ENCODE measurements around the gene PTPRD.

The PTPRD gene

GRCh38 chr9:8647824-8648223 is 1965.0 kb downstream of the PTPRD start:
- H3K9me3 Mint-ChIP-seq (ENCODE audit: low read depth), result no peaks in the 10 kb centered on the region
- H3K27me3 Mint-ChIP-seq, result no peaks in the 10 kb centered on the region
- no peak overlapping the region for H3K27ac Mint-ChIP-seq

GRCh38 chr9:8644571-8644970 is 1968.2 kb downstream of the PTPRD start:
- no peak overlapping the region for H3K27ac Mint-ChIP-seq
- H3K4me1 Mint-ChIP-seq (ENCODE audit: low read depth), result no peaks in the 10 kb centered on the region
- H3K36me3 Mint-ChIP-seq, result no peaks in the 10 kb centered on the region
- H3K9me3 Mint-ChIP-seq (ENCODE audit: low read depth), result no peaks in the 10 kb centered on the region
- no peaks in the 10 kb centered on the region for H3K27me3 Mint-ChIP-seq
- no peak overlapping the region for H3K4me3 Mint-ChIP-seq

More at GRCh38 chr9:8647824-8648223, 1965.0 kb downstream of the PTPRD start:
- no peaks in the 10 kb centered on the region for H3K4me1 Mint-ChIP-seq (ENCODE audit: low read depth)
- H3K36me3 Mint-ChIP-seq, result no peaks in the 10 kb centered on the region
- H3K4me3 Mint-ChIP-seq, result no peak overlapping the region

GRCh38 chr9:8643896-8644295 is 1968.9 kb downstream of the PTPRD start:
- Mint-ChIP-seq H3K36me3 (no peaks in the 10 kb centered on the region), H3K4me1 (ENCODE audit: low read depth) (no peaks in the 10 kb centered on the region), H3K9me3 (ENCODE audit: low read depth) (no peaks in the 10 kb centered on the region), H3K27me3 (no peaks in the 10 kb centered on the region), H3K27ac (no peak overlapping the region), H3K4me3 (no peak overlapping the region)

- no peaks in the 10 kb centered on the region for H3K36me3 Mint-ChIP-seq
- H3K4me1 Mint-ChIP-seq (ENCODE audit: low read depth), result no peaks in the 10 kb centered on the region
- H3K27me3 Mint-ChIP-seq, result no peaks in the 10 kb centered on the region
- H3K4me3 Mint-ChIP-seq, result no peak overlapping the region
- no peak overlapping the region for H3K27ac Mint-ChIP-seq
- H3K9me3 Mint-ChIP-seq (ENCODE audit: low read depth), result no peaks in the 10 kb centered on the region
These were observed 1969.3 kb downstream of the PTPRD start for GRCh38 chr9:8643464-8643863.

- Mint-ChIP-seq H3K4me1 (ENCODE audit: low read depth) (no peaks in the 10 kb centered on the region), H3K36me3 (no peaks in the 10 kb centered on the region), H3K27ac (no peak overlapping the region), H3K4me3 (no peak overlapping the region), H3K27me3 (peaks cover 1% of the 10 kb centered on the region), H3K9me3 (ENCODE audit: low read depth) (no peaks in the 10 kb centered on the region)
These were observed 1972.0 kb downstream of the PTPRD start for GRCh38 chr9:8640761-8641160.

GRCh38 chr9:8637626-8638025 is 1975.2 kb downstream of the PTPRD start:
- H3K27me3 Mint-ChIP-seq, result peaks cover 1% of the 10 kb centered on the region
- no peaks in the 10 kb centered on the region for H3K4me1 Mint-ChIP-seq (ENCODE audit: low read depth)
- H3K27ac Mint-ChIP-seq, result no peak overlapping the region
- H3K36me3 Mint-ChIP-seq, result no peaks in the 10 kb centered on the region
- H3K9me3 Mint-ChIP-seq (ENCODE audit: low read depth), result no peaks in the 10 kb centered on the region
- H3K4me3 Mint-ChIP-seq, result no peak overlapping the region

- H3K4me3 Mint-ChIP-seq, result no peak overlapping the region
- H3K27me3 Mint-ChIP-seq, result peaks cover 1% of the 10 kb centered on the region
- no peaks in the 10 kb centered on the region for H3K4me1 Mint-ChIP-seq (ENCODE audit: low read depth)
- no peaks in the 10 kb centered on the region for H3K9me3 Mint-ChIP-seq (ENCODE audit: low read depth)
- H3K36me3 Mint-ChIP-seq, result no peaks in the 10 kb centered on the region
- H3K27ac Mint-ChIP-seq, result no peak overlapping the region
These were observed 1979.0 kb downstream of the PTPRD start for GRCh38 chr9:8633784-8634183.

- no peak overlapping the region for H3K4me3 Mint-ChIP-seq
- H3K36me3 Mint-ChIP-seq, result no peaks in the 10 kb centered on the region
- no peak overlapping the region for H3K27ac Mint-ChIP-seq
- H3K4me1 Mint-ChIP-seq (ENCODE audit: low read depth), result no peaks in the 10 kb centered on the region
- H3K9me3 Mint-ChIP-seq (ENCODE audit: low read depth), result no peaks in the 10 kb centered on the region
- H3K27me3 Mint-ChIP-seq, result peaks cover under 1% of the 10 kb centered on the region
These were observed 1980.3 kb downstream of the PTPRD start for GRCh38 chr9:8632493-8632892.

- no peaks in the 10 kb centered on the region for H3K27me3 Mint-ChIP-seq
- no peaks in the 10 kb centered on the region for H3K9me3 Mint-ChIP-seq (ENCODE audit: low read depth)
- no peak overlapping the region for H3K4me3 Mint-ChIP-seq
- H3K4me1 Mint-ChIP-seq (ENCODE audit: low read depth), result no peaks in the 10 kb centered on the region
- no peaks in the 10 kb centered on the region for H3K36me3 Mint-ChIP-seq
- H3K27ac Mint-ChIP-seq, result no peak overlapping the region
These were observed 1984.0 kb downstream of the PTPRD start for GRCh38 chr9:8628791-8629190.

GRCh38 chr9:8627976-8628679 is 1984.7 kb downstream of the PTPRD start:
- Mint-ChIP-seq H3K4me3 (no peak overlapping the region), H3K9me3 (ENCODE audit: low read depth) (no peaks in the 10 kb centered on the region), H3K27ac (no peak overlapping the region), H3K27me3 (no peaks in the 10 kb centered on the region), H3K4me1 (ENCODE audit: low read depth) (no peaks in the 10 kb centered on the region), H3K36me3 (no peaks in the 10 kb centered on the region)

- Mint-ChIP-seq H3K27me3 (no peaks in the 10 kb centered on the region), H3K36me3 (no peaks in the 10 kb centered on the region), H3K9me3 (ENCODE audit: low read depth) (no peaks in the 10 kb centered on the region), H3K27ac (no peak overlapping the region), H3K4me3 (no peak overlapping the region), H3K4me1 (ENCODE audit: low read depth) (no peaks in the 10 kb centered on the region)
These were observed 1989.9 kb downstream of the PTPRD start for GRCh38 chr9:8622871-8623270.

- no peak overlapping the region for H3K4me3 Mint-ChIP-seq
- no peaks in the 10 kb centered on the region for H3K9me3 Mint-ChIP-seq (ENCODE audit: low read depth)
- H3K4me1 Mint-ChIP-seq (ENCODE audit: low read depth), result no peaks in the 10 kb centered on the region
- H3K36me3 Mint-ChIP-seq, result no peaks in the 10 kb centered on the region
- no peak overlapping the region for H3K27ac Mint-ChIP-seq
- no peaks in the 10 kb centered on the region for H3K27me3 Mint-ChIP-seq
These were observed 1990.5 kb downstream of the PTPRD start for GRCh38 chr9:8622222-8622802.

- H3K27ac Mint-ChIP-seq, result no peak overlapping the region
- H3K4me1 Mint-ChIP-seq (ENCODE audit: low read depth), result no peaks in the 10 kb centered on the region
- no peaks in the 10 kb centered on the region for H3K9me3 Mint-ChIP-seq (ENCODE audit: low read depth)
- no peak overlapping the region for H3K4me3 Mint-ChIP-seq
- H3K36me3 Mint-ChIP-seq, result no peaks in the 10 kb centered on the region
- H3K27me3 Mint-ChIP-seq, result no peaks in the 10 kb centered on the region
These were observed 1991.4 kb downstream of the PTPRD start for GRCh38 chr9:8621416-8621815.

GRCh38 chr9:8616414-8616813 is 1996.4 kb downstream of the PTPRD start:
- Mint-ChIP-seq H3K9me3 (ENCODE audit: low read depth) (no peaks in the 10 kb centered on the region), H3K4me3 (no peak overlapping the region), H3K27me3 (no peaks in the 10 kb centered on the region), H3K4me1 (ENCODE audit: low read depth) (no peaks in the 10 kb centered on the region), H3K27ac (no peak overlapping the region), H3K36me3 (no peaks in the 10 kb centered on the region)

- Mint-ChIP-seq H3K27ac (no peak overlapping the region), H3K9me3 (ENCODE audit: low read depth) (no peaks in the 10 kb centered on the region), H3K36me3 (no peaks in the 10 kb centered on the region), H3K4me1 (ENCODE audit: low read depth) (no peaks in the 10 kb centered on the region), H3K4me3 (no peak overlapping the region), H3K27me3 (no peaks in the 10 kb centered on the region)
These were observed 1997.8 kb downstream of the PTPRD start for GRCh38 chr9:8614926-8615440.

GRCh38 chr9:8613346-8613825 is 1999.4 kb downstream of the PTPRD start:
- Mint-ChIP-seq H3K9me3 (ENCODE audit: low read depth) (no peaks in the 10 kb centered on the region), H3K4me1 (ENCODE audit: low read depth) (no peaks in the 10 kb centered on the region), H3K36me3 (no peaks in the 10 kb centered on the region), H3K27ac (no peak overlapping the region), H3K27me3 (no peaks in the 10 kb centered on the region), H3K4me3 (no peak overlapping the region)

Data from activated naive CD8-positive, alpha-beta T cell (primary cell).